Measurements from ENCODE around the gene PLEKHH1.
"Not testable (repeated sequence)": the region's sequence is repeated elsewhere in the genome, so short reads cannot be mapped to it uniquely, and the experiment has no call there.

DNA sequence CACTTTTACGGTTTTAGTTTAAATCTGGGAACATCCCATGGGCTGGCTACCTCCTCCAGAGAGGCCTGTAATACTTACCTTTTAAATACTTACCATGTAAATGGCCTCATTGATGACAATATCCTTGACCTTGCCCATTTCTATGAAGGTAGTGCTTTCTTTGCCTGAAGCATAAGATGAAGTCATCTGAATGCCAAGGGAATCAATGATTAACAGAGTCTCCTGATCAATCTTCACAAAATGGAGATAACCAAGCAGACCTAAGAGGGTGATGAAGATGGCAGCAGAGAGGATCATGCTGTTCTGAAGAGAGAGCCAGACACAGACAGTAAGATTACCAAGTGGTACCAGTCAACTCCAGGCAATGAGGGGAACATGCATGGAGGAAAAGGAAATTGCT is 60.6 kb downstream of the PLEKHH1 start:
- TF ChIP-seq, protein P1, sequence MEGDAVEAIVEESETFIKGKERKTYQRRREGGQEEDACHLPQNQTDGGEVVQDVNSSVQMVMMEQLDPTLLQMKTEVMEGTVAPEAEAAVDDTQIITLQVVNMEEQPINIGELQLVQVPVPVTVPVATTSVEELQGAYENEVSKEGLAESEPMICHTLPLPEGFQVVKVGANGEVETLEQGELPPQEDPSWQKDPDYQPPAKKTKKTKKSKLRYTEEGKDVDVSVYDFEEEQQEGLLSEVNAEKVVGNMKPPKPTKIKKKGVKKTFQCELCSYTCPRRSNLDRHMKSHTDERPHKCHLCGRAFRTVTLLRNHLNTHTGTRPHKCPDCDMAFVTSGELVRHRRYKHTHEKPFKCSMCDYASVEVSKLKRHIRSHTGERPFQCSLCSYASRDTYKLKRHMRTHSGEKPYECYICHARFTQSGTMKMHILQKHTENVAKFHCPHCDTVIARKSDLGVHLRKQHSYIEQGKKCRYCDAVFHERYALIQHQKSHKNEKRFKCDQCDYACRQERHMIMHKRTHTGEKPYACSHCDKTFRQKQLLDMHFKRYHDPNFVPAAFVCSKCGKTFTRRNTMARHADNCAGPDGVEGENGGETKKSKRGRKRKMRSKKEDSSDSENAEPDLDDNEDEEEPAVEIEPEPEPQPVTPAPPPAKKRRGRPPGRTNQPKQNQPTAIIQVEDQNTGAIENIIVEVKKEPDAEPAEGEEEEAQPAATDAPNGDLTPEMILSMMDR (IDR thresholded peaks at IDR 0.05 in 4 of 5, conservative IDR thresholded peaks at IDR 0.05 in 1 of 5), result not testable (repeated sequence)
- not testable (repeated sequence) for TF ChIP-seq POLR2A (IDR thresholded peaks at IDR 0.05)
